Fibroblast of lung (primary cell): ENCODE results near the gene EPB41L1.

Experiments
- CTCF ChIP-seq, 2 donors: IDR thresholded peaks in 1 of 2; conservative IDR thresholded peaks in 1 of 2; 1 replicate in 1 of 2; 2 replicates in 1 of 2; pipeline ENCODE4 v1.5.1; 2011 to 2012; ENCODE audit warnings: low read length in 2 of 2, control low read depth in 1 of 2, inconsistent platforms in 1 of 2, low read depth in 1 of 2, mild to moderate bottlenecking in 1 of 2
- EZH2 ChIP-seq: IDR thresholded peaks from 2 replicates; pipeline ENCODE4 v1.5.1; 2012; ENCODE audit warnings: low read length, control low read depth, mild to moderate bottlenecking; ENCODE audit errors: missing control alignments

- no peak for TF ChIP-seq EZH2
- TF ChIP-seq CTCF (conservative IDR thresholded peaks at IDR 0.05 in 1 of 2, IDR thresholded peaks at IDR 0.05 in 1 of 2; ENCODE audit: low read depth in 1 of 2, low read length in 2 of 2): no peak
Observed at GRCh38 chr20:36135159-36135558, 19.4 kb upstream of the EPB41L1 start.
